IPS DF 4.7 (cell line): ENCODE data around the gene OSBPL1A.
"Not testable (repeated sequence)": the region's sequence is repeated elsewhere in the genome, so short reads cannot be mapped to it uniquely, and the experiment has no call there.

Experiments used
- DNase-seq: peaks from one replicate; pipeline ENCODE4 v3.0.0-alpha.2; 2013; ENCODE audit warnings: low spot score; ENCODE audit errors: extremely low read depth

Gene OSBPL1A

DNA sequence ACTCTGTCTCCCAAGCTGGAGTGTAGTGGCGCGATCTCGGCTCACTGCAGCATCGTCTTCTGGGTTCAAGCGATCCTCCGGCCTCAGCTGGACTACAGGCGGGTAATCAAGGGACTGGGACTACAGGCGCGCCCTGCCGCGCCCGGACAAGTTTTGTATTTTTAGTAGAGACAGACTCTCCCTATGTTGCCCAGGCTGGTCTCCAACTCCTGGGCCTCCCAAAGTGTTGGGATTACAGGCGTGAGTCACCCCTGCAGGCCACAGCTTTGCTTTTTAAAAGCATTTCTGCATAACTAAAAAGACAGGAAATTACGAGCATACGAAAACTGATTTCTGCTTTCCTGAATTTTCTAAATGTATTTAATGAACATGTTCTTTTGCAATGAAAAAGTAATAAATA lies 916 bp upstream of the OSBPL1A start:
- no peak for DNase-seq

GRCh38 chr18:24397131-24397693 lies 412 bp downstream of the OSBPL1A start:
- no peak for DNase-seq

DNA sequence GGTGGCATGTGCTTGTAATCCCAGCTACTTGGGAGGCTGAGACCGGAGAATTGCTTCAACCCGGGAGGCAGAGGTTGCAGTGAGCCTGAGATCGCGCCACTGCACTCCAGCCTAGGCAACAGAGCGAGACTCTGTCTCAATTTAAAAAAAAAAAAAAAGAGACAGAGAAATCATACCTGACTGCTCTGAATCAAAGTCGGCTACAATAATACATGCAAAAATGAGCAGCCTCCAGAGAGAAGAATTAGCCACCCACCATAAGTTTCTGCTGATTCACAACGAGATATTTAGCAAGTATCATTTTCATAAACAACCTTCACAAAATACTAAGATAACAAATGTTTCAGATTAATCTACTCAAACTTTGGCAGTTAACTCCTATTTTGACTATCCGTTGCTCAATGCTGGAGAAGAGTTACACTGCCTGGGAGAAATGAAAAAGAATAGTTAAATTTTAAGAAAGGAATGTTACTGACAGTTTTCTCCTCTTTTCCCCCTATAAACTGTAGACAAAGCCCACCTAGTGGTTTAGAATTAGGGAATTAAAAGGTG lies 1.5 kb downstream of the OSBPL1A start:
- no peak for DNase-seq

- DNase-seq: no peak
Observed at GRCh38 chr18:24395049-24395795, 2.4 kb downstream of the OSBPL1A start.

GRCh38 chr18:24388957-24389356 lies 8.7 kb downstream of the OSBPL1A start:
- no peak for DNase-seq

DNA sequence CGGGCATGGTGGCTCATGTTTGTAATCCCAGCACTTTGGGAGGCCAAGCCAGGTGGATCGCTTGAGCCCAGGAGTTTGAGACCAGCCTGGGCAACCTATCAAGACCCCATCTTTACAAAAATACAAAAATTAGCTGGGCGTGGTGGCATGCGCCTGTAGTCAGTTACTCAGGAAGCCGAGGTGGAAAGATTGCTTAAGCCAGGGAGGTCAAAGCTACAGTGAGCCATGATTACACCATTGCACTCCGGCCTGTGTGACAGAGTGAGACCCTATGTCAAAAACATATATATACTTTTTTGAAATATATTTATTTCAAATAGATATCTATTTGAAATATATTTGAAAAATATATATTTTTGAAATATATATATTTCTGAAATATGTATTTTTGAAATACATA lies 10.9 kb downstream of the OSBPL1A start:
- DNase-seq: no peak

- no peak for DNase-seq
Observed at GRCh38 chr18:24381126-24381525, 16.5 kb downstream of the OSBPL1A start.

- DNase-seq: no peak
Observed at GRCh38 chr18:24380163-24380747, 17.4 kb downstream of the OSBPL1A start.

DNA sequence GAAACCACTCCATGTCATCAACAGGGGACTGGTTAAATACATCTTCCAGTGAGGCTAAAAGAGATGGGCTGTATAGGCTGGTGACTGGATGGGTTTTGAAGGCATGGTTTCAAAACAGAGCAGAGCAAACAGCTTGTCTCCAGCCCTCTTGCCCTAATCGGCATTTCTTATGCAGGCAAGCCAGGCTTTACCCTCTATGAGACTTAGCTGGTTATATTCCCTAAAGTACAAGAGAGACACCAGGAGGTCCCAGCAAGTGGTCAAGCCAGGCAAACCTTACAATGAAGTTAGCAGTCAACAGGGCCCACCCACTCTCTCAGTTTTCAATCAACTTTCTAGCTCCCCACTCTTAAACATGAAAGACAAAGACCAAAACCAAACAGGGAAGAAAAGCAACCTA lies 19.0 kb downstream of the OSBPL1A start:
- no peak for DNase-seq

DNA sequence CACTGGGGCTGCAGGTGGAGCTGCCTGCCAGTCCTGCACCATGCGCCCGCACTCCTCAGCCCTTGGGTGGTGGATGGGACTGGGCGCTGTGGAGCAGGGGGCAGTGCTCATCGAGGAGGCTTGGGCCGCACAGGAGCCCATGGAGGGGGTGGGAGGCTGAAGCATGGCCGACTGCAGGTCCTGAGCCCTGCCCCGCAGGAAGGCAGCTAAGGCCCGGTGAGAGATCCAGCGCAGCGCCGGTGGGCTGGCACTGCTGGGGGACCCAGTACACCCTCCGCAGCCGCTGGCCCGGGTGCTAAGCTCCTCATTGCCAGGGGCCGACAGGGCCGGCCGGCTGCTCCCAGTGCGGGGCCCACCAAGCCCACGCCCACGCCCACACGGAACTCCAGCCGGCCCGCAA lies 21.1 kb downstream of the OSBPL1A start:
- not testable (repeated sequence) for DNase-seq

- no peak for DNase-seq
Observed at GRCh38 chr18:24373328-24373727, 24.3 kb downstream of the OSBPL1A start.

DNA sequence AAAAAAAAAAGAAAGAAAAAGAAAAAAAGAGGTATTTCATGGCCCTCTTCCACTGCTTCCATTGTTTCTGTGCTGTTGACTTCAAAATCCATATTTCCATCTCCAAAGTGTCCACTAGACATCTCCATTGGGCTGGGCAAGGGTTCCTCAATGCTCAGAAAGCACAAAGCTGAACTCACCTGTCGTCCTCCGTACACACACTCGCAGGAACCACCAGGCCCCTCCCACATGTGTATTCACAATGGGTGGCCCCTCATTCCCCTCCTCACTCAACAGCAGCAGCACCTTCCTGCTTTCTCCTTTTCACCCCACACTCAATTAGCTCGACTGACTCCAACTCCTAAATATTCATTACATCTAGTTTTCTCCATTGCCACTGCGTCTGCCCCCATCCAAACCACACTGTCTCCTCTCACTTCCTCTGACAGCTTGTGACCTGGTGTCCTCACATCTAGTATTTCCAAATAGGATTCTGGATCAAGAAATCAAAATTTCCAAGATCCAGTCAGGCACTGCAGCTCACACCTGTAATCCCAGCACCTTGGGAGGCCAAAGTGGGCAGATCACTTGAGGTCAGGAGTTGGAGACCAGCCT lies 25.2 kb downstream of the OSBPL1A start:
- no peak for DNase-seq

DNA sequence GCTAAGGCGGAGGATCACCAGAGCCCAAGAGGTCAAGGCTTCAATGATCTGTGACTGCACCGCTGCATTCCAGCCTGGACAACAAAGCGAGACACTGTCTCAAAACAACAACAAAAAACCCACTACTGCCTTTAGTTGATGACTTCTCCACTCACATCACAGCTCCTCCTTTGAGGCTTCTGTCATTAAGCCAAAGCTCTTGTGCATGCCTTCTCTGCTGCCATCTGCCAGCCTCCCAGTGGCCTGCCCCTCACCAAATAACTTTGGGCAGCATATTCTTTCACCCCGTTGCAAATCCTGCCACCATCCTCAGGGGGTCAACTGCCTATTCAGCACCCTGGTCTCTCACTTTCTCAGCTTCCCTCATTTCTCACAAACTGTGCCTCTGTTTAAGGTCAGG lies 27.5 kb downstream of the OSBPL1A start:
- DNase-seq: no peak

DNA sequence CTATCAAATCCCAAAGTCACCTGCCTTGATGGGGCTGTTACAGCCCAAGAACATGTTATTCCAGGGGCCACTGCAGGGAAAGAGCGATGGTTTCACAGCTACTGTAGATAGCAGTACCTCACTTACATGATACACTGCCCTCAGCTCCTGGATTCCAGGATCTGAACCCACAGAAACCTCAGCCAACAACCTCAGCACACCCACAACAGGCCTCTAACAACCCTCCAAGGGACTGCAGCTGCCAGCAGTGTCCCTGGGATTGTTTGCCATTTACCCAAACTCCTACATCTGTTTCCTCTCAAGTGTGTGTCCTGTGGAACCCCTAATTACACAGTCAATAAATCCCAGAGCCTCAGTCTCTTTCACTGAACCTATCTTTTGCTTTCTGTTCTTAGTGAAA lies 28.2 kb downstream of the OSBPL1A start:
- DNase-seq: no peak

- DNase-seq: no peak
Observed at GRCh38 chr18:24368749-24369148, 28.9 kb downstream of the OSBPL1A start.

DNA sequence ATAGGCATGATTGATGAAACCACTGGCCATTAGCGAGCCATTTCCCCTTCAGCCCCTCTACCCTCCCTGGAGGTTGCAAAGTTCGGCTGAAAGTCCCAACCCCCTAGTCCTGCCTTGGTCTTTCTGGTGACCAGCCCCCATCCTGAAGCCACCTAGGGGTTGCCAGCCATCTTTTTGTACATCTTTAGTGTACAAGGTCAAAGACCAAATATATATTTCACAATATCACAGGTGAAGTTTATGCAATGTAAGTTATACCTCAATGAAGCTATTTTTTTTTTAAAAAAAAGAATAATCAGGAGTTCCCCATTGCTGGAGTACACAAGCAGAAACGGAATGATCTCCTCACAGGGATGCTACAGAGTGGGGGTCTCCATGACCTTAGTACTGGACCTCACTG lies 31.3 kb downstream of the OSBPL1A start:
- DNase-seq: no peak

- DNase-seq: no peak
Observed at GRCh38 chr18:24364177-24364576, 33.4 kb downstream of the OSBPL1A start.

- no peak for DNase-seq
Observed at GRCh38 chr18:24362757-24363156, 34.9 kb downstream of the OSBPL1A start.

DNA sequence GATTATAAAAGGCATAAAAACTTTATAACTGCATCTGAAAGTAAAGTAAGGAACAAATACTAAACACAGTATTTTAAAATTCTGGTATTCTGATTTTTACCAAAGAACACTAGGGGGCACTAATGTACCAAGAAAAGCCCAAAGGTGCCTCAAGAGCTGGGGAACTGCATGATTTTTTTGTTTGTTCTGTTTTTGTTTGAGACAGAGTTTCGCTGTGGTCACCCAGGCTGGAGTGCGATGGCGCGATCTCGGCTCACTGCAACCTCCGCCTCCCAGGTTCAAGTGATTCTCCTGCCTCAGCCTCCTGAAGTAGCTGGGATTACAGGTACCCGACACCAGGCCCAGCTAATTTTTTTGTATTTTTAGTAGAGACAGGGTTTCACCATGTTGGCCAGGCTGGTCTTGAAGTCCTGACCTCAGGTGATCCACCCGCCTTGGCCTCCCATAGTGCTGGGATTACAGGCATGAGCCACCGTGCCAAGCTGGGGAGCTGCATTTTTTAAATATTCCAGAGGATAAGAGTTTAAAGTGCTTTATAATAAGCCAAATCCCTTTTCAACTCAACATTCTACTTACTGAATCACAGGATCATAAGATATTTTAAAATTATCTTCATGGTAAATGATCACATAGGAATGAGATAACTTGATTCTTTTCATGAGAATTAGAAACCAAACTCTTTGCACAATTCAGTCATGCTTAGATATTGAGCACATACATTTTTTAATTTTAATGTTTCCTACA lies 37.7 kb downstream of the OSBPL1A start:
- DNase-seq: not testable (repeated sequence)

- DNase-seq: no peak
Observed at GRCh38 chr18:24354278-24354677, 43.3 kb downstream of the OSBPL1A start.

DNA sequence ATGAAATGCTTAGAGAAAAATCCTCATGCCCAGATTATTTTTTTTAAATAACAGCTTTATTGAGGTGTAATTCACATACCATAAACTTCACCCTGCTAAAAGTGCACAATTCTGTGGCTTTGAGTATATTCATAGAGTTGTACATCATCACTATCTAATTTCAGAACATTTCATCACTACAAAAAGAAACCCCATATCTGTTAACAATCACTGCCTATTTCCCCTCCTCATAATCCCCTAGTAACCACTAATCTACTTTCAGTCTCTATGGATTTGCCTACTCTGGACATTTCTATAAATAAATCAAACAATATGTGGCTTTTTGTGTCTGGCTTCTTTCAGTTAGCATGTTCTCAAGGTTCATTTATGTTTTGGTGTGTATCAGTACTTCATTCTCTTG lies 51.4 kb downstream of the OSBPL1A start:
- DNase-seq: no peak

GRCh38 chr18:24344509-24344908 lies 53.1 kb downstream of the OSBPL1A start:
- DNase-seq: no peak
